Hypothalamus (tissue), 51 donors: ENCODE measurements around the gene FGGY.

Source experiments
- DNase-seq, 51 donors: peaks; one replicate each; lab custom pipeline; 2025; lab: John Stamatoyannopoulos, UW

Gene FGGY

DNA sequence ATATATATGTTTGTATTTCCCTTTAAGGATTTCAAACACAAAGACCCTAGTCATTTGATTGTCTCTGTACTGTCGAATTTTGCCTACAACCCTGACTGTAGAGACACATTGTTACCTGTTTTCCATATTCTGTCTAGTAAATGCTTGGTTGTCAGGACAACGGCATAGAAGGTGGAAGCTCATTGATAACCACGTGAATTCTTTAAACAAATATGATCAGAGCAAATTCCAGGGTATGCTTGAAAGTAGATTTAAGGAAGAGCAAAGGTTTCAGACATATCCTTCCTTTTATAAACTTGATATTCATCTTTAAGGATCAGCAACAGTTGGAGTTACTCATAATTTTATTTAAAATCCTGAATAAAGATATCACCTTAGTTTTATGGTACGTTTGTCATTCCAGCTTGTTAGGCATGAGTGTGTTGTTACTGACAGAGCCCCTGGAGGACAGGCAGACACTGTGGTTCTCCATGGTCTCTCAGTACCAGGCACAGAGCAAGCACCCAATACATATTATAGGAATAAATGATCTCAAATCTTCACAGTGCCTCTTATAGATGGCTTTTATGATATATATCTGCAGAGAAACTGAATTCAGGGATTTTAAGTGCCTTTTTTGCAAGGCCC lies 203.2 kb downstream of the FGGY start:
- no peak for DNase-seq

DNA sequence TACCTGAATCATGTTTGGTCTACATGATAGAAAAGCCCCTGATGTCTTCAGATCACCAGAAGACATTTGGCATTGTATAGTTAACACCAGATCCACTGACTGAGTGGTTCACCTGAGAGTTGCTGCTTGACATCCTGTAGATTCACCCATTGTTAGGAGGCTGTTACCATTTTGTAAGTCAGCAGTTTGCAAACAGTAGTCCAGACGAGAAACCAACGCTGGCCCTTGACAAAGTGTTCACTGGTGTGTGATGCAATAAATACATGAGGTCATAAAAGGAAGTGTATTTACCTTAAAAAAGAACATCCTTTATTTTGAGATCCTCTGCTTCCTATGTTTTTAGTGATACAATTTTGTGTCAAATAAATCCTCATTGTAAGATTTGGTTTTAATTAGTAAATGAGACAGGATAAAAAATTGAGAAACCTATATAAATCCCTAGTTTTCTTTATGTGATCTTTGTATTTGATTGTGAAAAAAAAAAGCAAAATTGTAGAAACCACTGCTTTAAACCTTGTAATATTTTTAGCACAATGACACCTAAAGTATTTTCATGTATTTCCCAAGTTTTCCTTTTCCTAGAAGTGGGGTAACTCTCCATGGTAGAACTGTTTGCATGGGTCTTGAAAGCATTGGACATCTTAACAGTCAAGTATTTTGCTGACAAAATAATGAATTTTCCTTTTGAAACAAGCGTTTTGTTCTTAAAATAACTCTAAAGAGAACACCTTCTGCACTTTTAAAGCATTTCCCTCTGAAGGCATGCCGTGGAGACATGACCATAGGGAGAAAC lies 204.3 kb downstream of the FGGY start:
- no peak for DNase-seq

DNA sequence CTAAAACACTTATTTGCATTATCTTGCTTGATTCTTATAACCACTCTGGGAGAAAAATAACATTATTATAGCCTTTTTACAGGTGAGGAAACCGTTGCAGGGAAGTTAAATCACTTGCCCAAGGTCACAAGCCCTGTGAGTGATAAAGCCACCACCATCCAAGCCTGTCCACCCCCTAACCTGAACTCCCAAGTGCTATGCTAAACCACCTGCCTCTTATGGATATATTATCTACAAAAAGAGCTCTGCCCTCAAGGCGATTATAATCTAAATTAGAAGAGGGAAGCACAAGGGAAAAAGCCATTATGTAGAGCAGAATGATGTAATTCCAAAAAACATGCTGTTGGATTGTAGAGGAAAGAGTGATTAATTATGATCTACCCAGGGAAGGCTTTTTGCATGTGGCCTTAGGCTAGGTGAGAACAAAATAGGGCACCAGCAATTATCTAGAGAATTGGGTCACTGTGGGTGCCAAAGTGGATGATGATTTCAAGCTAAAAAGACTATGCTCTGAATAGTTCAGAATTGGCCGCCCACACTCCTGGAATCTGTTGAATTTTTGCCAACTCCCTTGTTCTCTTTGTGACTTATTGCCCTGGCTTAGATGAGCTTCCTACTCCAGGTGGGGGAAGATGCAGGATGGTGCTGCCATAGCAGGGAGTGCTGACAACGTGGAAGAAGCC lies 205.3 kb downstream of the FGGY start:
- no peak for DNase-seq

DNA sequence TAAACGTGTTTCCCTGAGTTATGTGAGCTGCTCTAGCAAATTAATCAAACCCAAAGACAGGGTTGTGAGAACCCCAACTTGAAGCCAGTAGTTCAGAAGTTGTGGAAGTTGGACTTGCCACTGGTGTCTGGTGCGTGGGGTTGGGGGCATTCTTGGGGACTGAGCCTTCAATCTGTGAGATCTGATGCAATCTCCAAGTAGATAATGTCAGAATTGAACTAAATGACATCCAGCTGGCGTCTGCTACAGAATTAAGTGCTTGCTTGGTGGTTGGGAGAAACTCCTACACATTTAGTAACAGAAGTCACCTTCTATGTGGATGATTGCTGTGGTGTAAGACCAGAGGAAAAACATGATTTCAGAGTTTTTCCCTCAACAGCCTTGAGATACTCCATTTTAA lies 207.4 kb downstream of the FGGY start:
- DNase-seq: no peak

DNA sequence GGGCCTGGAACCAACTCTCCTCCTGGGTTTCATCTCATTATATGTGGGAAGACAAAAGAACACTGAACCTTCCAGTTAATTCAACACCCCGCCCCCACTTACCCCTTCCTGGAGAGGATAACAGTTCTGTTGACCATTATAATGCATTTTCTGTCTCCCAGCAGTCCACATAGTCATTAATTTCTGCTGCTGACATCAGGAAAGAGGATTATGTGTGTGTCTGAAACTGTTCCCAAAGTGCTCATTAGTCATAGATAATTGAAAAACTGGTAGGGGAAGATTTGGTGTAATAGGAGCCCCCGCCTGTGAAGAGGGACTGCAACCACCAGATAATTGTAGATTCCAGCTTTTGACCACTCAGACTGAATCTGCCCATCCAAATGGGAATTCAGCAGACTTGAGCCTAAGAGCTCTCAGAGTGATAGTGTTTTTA lies 208.7 kb downstream of the FGGY start:
- no peak for DNase-seq

DNA sequence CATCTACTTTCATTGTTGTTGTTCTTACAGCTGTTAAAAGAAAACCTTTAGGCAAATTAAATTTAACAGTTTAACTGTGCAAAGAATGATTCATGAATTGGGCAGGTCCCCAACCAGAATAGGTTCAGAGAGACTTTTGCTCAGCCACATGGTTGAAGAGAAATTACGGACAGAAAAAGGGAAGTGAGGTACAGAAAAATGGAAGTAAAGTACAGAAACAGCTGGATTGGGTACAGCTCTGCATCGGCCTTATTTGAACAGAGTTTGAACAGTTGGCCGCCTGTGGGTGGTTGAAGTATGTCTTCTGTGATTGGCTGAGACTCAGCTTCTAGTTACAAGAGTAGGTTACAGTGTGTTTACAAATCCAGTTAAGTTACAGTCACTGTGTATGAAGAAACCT lies 210.1 kb downstream of the FGGY start:
- DNase-seq: peak in 1 of 51 donors; percentile 9

DNA sequence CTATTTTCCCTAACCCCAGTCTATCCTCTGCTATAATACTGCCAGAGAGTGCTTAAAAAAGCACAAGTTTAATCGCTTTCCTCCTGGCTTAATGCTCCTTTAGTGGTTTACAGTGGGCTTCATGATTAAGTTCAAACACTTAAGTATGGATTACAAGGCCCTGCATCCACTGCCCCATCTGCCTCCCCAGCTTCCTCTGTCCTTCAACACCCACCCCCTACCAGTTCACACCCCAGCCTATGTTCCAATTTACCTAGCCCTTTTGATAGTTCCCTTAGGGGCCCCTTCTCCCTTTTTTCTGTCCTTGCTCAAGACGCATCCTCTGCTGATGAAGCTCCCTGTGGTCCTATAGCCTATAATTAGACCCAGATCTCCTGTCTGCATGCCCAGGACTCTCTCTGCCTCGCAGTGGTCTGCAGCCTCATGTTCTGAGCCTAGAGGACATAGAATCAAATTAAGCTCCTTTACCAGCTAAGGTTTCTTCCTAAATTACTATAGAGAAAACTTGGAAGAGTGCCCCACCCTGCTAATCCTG lies 212.5 kb downstream of the FGGY start:
- DNase-seq: no peak

DNA sequence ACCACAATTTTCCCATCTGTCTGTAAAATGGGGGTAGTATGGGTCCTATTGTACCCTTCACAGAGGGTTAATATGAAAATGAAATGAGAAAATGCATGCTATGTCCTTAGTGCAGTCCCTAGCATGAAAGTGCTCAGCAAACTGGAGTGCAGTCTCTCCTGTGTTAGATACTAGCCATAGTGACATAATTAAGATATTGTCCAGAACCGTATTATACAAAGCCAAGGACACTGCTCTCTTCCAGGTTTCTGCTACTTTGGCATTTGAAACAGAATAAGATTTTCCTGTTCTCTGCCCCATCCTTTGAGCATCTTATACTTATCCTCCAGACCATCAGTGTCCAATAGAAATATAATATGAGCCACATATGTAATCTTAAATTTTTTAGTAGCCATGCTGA lies 213.4 kb downstream of the FGGY start:
- DNase-seq: no peak

DNA sequence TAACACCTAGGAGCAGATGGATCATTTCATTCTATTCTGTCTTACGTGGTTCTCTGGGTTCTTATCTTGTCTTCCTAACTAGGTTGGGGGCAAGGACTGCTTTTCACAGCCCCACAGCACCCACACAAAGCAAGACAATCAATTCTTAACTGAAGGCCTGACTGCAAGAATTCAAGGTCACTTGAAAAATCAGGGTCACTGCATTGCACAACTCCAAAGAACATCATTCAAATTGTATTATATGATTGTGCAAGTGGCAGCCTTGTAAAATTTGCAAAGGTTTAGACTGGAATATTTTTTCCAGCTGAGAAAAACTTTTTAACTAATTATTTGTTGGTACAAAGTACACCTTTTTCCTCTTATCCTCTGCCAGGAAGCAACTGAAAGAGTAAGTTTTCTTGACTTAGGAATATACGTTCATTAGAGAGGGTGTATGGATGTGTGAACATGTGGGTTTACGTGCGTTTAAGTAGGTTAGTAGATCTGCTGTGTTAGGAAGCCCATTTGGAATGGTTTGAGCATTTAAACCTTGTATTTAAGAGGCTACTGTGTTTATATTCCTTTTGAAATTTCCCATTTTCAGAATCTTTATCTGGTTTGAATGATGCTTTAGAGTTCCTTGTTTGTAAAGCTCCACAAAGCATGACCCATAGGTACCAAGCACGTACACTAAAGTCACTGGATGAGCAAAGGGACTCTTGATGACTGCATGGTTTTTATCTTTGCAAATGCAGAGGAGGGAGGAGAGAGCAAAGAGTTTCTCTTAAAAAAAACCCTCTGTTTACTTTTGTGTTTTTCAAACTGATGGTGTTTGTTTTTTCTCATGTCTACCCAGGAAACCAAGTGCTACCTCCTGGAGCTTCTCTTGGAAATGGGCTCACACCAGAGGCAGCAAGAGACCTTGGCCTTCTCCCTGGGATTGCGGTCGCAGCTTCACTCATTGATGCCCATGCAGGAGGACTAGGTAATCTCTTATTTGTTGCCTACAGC lies 214.9 kb downstream of the FGGY start:
- DNase-seq: no peak

DNA sequence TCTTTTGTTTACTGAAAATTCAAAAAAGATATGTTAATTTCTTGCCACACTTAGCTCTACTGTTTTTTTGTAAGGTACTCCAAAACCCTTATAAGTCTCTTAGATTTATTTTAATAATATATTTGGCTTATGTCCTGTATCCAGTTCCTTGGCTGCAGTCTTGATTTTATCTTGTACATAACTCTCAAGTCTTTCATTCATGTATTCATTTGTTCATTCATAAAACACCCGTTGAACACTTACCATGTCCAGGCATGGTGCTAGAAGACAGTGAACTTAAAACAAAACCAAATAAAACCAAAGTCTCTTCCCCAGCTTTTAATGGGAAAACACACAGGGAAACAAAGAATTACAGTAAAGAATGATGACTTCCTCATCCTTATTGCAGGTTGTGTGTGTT lies 215.8 kb downstream of the FGGY start:
- no peak for DNase-seq

DNA sequence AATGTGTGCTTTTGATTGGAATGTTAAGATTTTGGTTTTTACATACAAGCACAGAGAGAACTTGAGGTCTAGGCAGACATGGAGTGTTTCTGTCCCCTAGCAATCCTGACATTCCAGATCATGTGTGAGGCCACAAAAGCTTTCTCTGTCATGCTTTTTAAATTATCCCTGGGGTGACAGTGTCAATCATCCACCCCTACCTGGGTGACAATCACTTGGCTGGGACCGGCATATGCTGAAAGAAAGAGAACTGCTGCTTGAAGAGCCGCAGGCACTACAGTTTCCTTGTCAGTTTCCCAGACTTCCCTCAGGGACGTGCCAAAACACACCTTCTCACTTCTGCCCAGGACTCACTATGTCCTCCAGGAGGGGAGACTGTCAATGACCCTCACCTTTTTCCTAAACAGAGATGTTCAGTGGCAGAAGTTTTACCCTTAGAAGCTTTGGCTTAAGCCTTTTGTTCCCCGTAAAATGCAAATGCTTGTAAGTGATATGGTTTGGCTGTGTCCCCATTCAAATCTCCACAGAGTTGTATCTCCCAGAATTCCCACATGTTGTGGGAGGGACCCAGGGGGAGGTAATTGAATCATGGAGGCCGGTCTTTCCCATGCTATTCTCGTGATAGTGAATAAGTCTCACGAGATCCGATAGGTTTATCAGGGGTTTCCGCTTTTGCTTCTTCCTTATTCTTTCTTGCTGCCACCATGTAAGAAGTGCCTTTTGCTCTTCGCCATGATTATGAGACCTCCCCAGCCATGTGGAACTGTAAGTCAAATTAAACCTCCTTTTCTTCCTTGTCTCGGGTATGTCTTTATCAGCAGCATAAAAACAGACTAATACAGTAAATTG lies 217.4 kb downstream of the FGGY start:
- DNase-seq: no peak

DNA sequence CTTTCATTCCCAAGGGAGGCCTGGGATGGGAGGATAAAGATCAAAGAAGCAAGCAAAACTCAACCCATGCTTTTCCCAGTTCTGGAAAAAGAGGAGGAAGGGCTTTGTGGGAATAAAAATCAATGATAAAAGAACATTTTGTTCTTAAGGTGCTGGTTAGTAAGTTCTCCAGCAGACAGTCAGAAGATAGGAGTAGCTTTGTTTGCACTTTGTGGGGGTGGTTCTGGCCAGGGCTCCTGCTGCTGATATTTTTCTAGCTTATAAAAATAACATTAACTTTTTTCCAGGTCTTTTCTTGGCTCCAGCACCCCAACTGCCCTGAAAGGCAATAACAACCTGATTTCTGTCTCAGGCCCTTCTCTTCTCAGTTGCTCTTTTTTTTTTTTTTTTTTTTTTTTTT lies 220.0 kb downstream of the FGGY start:
- DNase-seq: no peak

DNA sequence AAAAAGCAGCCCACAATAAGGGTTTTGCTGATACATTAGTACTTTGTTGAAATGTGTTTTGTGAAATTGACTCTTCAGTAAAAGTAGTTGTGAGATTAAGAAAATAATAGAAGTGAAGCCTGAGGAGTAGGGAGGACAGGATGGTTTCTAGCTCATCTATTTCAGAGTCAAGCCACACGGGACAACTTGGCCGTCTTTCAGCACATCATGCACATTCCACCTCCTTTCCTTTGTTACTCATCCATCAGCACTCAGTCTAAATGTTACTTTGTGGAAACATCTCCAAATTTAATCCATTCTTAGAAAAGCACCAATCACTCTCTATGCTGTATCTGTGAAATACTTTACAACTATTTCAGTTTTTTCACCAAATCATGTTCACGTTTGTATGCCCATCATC lies 223.3 kb downstream of the FGGY start:
- DNase-seq: no peak

DNA sequence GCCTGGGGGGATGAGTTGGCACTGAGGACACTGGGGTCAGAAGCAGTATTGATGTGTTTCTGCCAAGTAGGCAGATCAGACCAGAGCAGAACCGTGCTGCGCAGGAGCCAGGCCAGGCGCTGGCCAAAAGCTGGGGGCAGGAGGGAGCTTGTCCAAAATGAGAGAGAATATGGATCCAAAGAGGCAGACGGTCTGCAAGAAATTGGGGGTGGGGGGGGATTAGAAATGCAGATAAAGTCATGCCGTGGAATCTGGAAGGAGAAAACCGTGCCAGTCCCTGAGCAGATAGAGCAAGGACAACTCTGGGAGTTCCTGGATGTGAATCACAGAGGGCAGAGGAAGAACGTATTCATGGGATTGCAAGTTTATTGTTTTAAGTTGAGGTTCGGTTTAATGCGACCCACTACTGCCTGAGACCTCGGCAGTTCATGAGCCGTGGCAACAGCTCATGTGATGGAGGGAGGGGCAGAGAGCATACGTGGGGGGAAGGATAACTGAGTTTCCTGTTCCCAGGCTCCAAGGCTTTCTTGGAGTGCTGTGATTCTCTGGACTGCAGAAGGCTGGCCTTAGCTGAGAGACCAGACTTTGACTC lies 224.0 kb downstream of the FGGY start:
- DNase-seq: no peak

DNA sequence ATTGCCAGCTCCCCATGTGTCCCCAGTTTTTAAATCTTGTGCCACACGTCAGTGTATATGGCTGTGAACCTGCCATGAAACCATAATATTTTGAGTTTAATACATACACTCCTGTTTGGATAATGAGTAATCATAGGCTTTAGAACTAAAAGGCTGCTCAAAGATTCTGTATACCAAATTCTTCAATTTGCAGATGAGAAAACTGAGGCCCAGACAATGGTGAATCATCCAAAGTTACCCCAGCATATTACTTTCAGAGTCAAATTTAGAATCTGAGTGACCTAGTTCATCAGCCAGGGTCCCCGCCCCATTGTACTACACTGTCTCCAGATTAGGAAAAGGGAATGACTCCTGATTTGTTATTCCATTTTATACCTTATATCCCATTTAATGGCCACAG lies 224.6 kb downstream of the FGGY start:
- DNase-seq: no peak

DNA sequence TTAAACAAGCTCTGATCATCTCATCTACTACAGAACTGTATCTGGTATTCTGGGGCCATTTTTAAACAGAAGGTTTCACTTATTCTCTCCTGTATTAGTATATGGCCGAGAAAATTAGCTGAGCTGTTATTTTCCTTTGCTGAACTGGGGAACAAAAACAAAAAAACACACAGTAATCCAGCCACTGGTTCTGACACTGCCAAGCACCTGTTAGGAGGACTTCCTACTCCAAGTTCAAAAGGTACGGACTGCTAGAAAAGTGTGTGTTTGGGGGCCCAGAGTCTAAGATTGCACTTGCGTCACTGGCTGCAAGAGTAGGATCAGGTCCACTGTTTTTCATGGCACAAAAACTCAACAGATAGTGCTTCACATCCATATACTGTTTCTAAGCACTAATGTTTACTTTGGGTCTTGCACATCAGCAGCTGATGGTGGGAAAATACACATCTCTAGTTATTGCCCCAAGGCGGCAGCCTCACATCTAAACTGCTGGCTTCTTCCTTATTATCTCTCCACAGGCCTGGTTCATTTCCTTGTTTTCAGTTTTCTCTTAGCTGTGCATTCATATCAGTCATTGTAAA lies 226.1 kb downstream of the FGGY start:
- DNase-seq: no peak

DNA sequence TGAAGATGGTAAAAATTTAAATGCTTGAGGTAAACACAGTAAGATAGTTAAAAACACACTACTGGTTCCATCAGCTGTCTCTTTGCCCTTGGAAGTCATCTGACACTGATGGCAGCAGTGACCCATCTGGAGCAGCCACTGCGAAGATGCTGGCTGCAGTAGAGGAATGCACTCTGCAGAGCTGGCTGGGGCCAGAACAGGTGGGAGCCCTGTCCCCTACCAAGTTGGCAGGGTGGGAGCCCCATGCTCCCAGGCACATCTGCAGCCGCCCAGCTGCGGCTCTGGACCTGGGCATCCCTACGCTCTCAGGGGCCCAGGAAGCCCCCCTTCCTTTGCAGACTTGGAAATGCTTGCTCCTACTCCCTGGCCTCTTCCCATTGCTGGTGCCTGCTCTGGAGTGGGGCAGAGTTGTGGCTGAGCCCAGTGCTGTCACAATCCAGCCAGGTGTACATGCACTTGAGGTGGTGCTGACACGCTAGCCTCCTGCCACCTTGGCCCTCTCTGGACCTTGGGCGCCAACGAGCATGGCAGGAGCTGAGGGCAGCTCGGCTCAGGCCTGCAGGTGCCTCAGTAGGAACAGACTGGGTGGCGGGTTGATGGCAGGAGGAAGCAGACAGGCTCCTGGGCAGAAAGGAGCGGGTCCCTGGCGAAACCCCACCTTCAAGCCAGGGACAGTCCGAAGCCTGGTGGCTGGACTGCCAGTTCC lies 227.0 kb downstream of the FGGY start:
- no peak for DNase-seq

DNA sequence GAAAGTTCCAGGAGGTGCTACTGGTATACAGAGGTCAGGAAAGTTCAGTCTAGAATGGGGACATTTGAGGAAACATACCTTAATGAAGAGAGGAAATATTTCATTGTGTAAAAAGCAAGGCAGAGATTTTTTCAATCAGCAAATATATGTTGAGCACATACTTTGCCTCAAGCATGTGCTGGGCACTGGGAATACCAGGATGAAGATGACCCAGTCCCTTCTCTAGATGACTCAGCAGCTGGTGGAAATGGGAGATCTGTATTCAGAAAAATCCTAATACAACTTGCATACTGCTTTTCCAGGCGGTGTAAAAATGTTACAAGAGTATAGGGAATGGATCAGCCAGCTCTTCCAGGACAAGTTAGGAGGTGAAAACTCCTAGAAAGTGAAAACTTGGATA lies 229.3 kb downstream of the FGGY start:
- no peak for DNase-seq
